ENCODE measurements around the gene MAP4.
"Not testable (repeated sequence)": the region's sequence is repeated elsewhere in the genome, so short reads cannot be mapped to it uniquely, and the experiment has no call there.

MAP4 gene, protein sequence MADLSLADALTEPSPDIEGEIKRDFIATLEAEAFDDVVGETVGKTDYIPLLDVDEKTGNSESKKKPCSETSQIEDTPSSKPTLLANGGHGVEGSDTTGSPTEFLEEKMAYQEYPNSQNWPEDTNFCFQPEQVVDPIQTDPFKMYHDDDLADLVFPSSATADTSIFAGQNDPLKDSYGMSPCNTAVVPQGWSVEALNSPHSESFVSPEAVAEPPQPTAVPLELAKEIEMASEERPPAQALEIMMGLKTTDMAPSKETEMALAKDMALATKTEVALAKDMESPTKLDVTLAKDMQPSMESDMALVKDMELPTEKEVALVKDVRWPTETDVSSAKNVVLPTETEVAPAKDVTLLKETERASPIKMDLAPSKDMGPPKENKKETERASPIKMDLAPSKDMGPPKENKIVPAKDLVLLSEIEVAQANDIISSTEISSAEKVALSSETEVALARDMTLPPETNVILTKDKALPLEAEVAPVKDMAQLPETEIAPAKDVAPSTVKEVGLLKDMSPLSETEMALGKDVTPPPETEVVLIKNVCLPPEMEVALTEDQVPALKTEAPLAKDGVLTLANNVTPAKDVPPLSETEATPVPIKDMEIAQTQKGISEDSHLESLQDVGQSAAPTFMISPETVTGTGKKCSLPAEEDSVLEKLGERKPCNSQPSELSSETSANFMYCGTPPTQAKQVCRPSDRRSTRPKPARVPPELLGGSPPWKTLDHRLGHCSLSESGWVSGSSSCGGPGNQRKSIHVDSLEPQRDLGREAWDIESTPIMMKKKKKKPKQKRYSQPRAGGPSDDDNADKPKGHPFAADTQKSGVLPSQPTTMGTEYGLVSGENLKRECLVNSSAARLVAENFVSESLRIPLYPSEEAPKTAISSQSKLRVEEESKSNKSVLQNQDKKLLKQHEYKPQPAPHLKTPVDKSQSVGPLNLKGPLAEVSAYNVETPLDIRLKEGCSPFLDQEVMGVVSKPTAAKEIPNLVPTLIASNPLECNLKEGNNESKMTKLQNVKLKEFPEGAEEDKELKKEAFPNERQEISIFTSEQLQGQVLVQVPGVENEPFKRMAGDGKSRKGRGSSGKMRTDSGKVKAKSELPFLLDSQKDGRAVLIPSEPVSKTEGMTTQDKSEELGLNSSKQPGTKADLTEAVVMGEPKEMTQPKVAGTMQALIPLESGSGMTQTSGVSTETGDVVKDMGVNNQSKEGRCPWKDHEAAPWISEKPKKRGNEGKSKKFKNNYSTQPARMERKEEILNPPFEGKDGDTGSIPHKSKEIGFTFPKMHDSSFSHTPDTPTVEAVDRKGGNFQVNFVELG (N-terminal part only)

GRCh38 chr3:48016301-48016973 lies at the start of gene MAP4:
Gene MAP4 (minus strand): TSS chr3:48016416. CDS start chr3:47998860, 17,556 bp downstream.
- no peak for DNase-seq

DNA sequence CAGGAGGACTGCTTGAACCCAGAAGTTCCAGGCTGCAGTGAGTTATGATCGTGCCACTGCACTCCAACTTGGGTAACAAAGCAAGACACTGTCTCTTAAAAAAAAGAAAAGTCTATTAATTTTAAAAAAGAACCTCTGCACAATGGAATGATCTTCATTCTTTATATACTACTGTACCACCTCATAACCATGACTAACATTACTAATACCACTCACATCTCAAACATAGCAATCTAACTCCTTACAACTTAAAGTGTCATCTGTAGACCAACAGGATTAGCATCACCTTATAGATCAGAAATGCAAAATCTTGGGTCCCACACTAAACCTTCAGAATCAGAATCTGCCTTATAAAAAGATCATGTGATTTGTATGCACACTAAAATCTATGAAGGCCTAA lies 48.8 kb upstream of the MAP4 start:
- DNase-seq, result no peak

DNA sequence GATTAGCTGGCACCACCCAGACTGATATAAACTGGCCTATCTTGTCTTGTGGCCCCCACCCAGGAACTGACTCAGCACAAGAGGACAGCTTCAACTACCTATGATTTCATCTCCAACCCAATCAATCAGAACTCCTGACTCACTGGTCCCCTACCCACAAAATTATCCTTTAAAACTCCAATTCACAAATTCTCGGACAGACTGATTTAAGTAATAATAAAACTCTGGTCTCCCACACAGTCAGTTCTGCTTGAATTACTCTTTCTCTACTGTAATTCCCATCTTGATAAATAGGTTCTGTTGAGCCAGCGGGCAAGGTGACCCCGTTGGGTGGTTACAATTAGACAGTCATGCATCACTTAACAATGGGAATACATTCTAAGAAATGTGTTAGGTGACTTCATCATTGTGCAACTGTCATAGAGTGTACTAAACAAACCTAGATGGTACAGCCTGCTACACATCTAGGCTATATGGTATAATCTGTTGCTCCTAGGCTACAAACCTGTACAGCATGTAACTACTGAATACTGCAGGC lies 48.1 kb upstream of the MAP4 start:
- no peak for DNase-seq

DNA sequence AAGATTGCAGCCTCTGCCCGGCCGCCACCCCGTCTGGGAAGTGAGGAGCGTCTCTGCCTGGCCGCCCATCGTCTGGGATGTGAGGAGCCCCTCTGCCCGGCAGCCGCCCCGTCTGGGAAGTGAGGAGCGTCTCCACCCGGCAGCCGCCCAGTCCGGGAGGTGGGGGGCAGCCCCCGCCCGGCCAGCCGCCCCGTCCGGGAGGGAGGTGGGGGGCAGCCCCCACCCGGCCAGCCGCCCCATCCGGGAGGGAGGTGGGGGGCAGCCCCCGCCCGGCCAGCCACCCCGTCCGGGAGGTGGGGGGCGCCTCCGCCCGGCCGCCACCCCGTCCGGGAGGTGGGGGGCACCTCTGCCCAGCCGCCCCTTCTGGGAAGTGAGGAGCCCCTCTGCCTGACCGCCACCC lies 45.4 kb upstream of the MAP4 start:
- not testable (repeated sequence) for DNase-seq

- no peak for DNase-seq
Measured at GRCh38 chr3:48058091-48058490, 41.9 kb upstream of the MAP4 start.

GRCh38 chr3:48057521-48057920 lies 41.3 kb upstream of the MAP4 start:
- no peak for DNase-seq

DNA sequence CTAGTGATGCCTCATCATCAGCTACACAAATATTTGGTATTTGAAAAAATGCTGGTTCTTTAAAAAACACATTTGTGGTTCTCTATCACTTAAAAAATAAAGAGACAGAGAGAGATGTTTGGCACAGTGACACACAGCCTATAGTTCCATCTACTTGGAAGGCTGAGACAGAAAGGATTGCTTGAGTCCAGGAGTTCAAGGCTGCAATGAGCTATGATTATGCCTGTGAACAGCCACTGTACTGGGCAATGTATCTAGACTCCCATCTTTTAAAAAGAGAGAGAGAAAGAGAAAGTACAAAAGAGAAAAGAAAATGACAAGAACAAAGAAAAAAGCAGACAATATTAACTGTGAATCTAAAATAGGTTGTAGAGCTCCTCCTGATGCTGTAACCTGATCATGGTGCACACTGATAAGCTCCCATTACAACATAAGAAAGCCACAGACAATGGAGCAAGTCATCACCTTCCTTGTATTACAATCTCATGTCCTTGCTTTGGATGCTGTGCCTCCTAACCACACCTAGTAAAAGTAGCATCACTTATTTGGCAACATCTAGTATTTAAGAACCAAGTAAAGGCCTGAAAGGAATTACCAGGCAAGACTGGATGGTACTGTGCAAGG lies 31.7 kb upstream of the MAP4 start:
- DNase-seq, result no peak

DNA sequence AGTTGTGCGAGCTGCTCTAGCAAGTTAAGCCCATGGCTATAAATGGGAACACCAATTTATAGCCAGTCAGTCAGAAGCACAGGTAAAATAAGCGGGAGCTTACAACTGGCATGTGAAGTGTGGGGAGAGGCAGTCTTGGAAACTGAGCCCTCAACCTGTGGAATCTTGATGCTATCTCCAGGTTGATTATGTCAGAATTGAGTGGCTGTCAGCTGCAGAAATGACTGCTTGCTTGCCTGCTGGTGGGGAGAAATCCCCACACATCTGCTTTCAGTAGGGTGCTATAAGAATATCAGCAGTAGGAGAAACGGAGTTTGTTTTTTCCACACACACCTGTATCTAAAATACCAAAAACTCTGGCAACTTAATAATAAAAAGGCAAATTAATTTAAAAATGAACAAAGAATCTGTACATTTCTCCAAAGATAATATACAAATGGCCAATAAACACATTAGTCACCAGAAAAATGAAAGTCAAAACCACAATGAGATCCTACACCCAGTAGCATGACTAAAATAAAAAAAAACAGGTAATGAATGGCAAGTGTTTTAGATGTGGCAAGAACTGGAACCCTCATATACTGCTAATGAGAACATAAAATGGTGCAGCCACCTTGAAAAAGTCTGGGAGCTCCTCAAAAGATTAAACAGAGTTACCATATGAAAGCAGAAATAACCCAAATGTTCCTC lies 26.0 kb upstream of the MAP4 start:
- no peak for DNase-seq

DNA sequence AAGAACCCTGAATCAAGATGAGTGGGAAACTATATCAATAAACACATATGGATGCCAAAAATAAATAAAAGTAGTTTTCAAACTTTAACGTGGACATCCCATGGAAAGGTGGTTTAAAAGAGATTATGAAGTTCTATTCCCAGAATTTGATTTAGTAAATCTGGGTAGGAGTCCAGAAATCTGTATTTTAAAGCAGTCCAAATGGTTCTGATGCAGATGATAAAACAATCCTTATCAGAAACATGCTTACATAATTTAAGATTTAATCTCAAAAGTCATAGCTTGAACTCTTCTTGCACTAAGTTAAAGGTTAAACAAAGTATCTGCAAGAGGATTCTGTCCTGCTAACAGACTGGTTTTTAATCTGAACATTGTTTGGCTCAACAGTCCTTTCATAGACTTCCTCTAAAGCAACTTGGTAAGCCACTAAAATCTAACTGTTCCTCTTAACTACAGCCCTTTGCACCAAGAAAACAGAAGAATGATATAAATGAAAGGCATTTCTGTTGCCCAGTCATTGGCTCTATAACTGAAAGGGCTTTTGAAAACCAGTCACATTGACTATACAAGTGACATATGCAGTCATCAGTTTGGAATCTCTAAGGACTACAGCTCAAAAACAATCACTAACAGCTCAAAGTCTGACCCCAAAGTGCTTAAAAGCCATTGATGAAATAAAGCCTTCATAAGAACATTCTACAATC lies 23.4 kb upstream of the MAP4 start:
- peak; percentile 10 for DNase-seq

GRCh38 chr3:48038971-48039481 lies 22.8 kb upstream of the MAP4 start:
- DNase-seq, result peak; percentile 7

GRCh38 chr3:48034000-48034516 lies 17.8 kb upstream of the MAP4 start:
- no peak for DNase-seq

DNA sequence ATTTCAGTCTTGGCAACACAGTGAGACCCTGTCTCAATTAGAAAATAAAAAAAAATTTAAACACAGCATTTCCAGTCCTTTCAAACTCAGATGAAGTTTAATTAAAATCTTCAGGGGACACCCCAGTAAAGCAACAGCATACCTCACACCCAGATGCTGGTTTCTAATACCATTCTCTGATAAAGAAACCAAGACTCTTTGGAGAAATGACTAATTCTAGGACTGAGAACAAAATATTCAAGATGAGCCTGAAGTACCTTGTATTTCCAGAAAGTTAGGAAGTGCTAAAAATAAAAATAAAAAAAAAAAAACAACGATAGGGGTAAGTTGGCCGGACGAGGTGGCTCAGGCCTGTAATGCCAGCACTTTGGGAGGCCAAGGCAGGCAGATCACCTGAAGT lies 14.0 kb upstream of the MAP4 start:
- no peak for DNase-seq

- no peak for DNase-seq
Measured at GRCh38 chr3:48026951-48027908, 11.0 kb upstream of the MAP4 start.

DNA sequence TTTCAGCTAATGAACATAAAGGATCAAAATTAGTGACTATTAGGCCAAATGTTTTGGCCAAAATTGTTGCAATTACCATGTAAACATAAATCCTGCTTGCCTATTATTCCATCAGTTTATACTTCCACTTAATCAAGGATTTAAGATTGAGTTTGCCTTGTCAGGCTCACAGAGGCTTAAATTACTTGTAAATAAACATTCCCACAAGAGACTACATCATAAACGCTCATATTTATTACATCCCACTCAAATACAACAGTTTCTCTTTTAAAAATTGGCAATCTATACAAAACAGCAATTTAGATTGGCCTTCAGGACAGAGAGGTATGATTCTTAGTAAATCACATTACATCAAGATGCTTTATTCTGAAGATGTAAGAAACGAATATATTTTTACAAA lies 9.9 kb upstream of the MAP4 start:
- DNase-seq, result no peak

DNA sequence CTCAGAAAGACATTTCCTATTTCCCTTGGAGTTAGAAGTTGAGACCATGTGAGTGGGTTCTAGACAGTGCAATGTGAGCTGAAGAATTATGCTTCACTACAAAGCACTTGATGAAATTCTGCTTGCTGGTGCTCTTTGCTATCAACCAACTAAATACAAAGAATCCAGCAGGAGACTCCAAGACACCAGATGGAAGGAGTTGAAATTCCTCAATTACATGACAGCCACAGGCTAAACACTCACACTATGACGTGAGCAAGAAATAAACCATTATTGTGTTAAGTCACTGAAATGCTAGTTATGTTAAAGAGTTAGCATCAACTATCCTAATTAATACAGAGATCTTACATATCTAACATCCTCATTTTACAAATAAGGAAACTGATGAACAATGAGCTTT lies 8.2 kb upstream of the MAP4 start:
- no peak for DNase-seq

GRCh38 chr3:48023377-48023776 lies 7.2 kb upstream of the MAP4 start:
- no peak for DNase-seq

GRCh38 chr3:48022178-48022577 lies 6.0 kb upstream of the MAP4 start:
- no peak for DNase-seq

DNA sequence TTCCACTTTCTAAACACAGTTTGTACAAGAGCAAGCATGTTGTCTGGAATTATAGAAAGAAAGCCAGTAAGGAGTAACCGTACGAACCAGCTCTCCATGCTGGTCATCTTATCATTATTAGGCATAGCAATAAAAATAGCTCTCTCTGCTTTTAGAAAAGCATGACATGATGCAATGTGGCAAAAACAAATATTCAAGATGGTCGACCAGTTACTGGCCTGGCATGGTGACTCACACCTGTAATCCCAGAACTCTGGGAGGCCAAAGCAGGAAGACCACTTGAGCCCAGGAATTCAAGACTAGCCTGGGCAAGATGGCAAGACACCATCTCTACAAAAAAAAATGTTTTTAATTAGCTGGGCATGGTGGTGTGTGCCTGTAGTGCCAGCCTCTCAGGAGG lies 2.6 kb upstream of the MAP4 start:
- no peak for DNase-seq
